ENCODE data around the gene AP2A1. TPM values are rescaled to one million over a fixed set of nuclear protein-coding genes. Genes with fewer than 3 reads are reported as not detected.

Gene AP2A1
- total and polyA plus RNA-seq, 2 of the 13 experiments (the other 11 are each of a cell fraction or from before 2014, with no cell fraction given) = 22.7 to 39.7 TPM

GRCh38 chr19:49850487-49851342 is 83.9 kb downstream of the AP2A1 start, which contains the start of gene PTOV1 (continued):
- 0 out of 2 replicates have a peak, but pooled peaks have one; percentile 31 for TF ChIP-seq ZNF607 (CRISPR knock-in tag; IDR thresholded peaks at IDR 0.05; ENCODE audit: borderline replicate concordance)
- TF ChIP-seq ZNF580 (CRISPR knock-in tag; IDR thresholded peaks at IDR 0.05; ENCODE audit: borderline replicate concordance, low read depth) = no peak
- TF ChIP-seq ZBTB42 (CRISPR knock-in tag; IDR thresholded peaks at IDR 0.05) = no peak
- TF ChIP-seq ZNF543 (CRISPR knock-in tag; IDR thresholded peaks at IDR 0.05) = peak; percentile 14; the same call in 1 of the 2 replicates
- peak; percentile 22; the same call in 1 of the 2 replicates for TF ChIP-seq ZNF788 (CRISPR knock-in tag; IDR thresholded peaks at IDR 0.05; ENCODE audit: borderline replicate concordance)
- peak; percentile 3; the same call in 1 of the 2 replicates for TF ChIP-seq SALL1 (CRISPR knock-in tag; IDR thresholded peaks at IDR 0.05)
- no peak for TF ChIP-seq CEBPB (IDR thresholded peaks at IDR 0.05; ENCODE audit: borderline replicate concordance, low read depth, low read length)
- no peak for TF ChIP-seq ZNF557 (CRISPR knock-in tag; IDR thresholded peaks at IDR 0.05)
- TF ChIP-seq PBX3 (CRISPR knock-in tag; IDR thresholded peaks at IDR 0.05; ENCODE audit: borderline replicate concordance) = no peak; the same call in 1 of the 2 replicates
- peak; percentile 10; the same call in 1 of the 2 replicates for TF ChIP-seq GABPA (IDR thresholded peaks at IDR 0.05; ENCODE audit: low read depth, low read length)
- peak; percentile 70; the same call in 1 of the 2 replicates for TF ChIP-seq GABPA (CRISPR knock-in tag; IDR thresholded peaks at IDR 0.05; ENCODE audit: low read depth)
- peak; percentile 62 for TF ChIP-seq TSC22D2 (CRISPR knock-in tag; IDR thresholded peaks at IDR 0.05; ENCODE audit: borderline replicate concordance)
- TF ChIP-seq PATZ1 (CRISPR knock-in tag; IDR thresholded peaks at IDR 0.05) = peak; percentile 71
- TF ChIP-seq ZNF34 (CRISPR knock-in tag; IDR thresholded peaks at IDR 0.05; ENCODE audit: borderline replicate concordance) = no peak
- TF ChIP-seq DNMT3B (CRISPR knock-in tag; conservative IDR thresholded peaks at IDR 0.05) = no peak
- peak; percentile 28 for TF ChIP-seq RBM39 (IDR thresholded peaks at IDR 0.05; ENCODE audit: low read depth, low read length, poor library complexity, severe bottlenecking)
- TF ChIP-seq NFRKB (IDR thresholded peaks at IDR 0.05) = no peak
- TF ChIP-seq IKZF5 (CRISPR knock-in tag; IDR thresholded peaks at IDR 0.05) = 0 out of 2 replicates have a peak, but pooled peaks have one; percentile 16
- peak; percentile 29; the same call in 1 of the 2 replicates for TF ChIP-seq NR0B2 (CRISPR knock-in tag; IDR thresholded peaks at IDR 0.05)
- TF ChIP-seq TBP (CRISPR knock-in tag; IDR thresholded peaks at IDR 0.05) = 0 out of 2 replicates have a peak, but pooled peaks have one; percentile 77
- no peak for TF ChIP-seq ZNF512 (CRISPR knock-in tag; IDR thresholded peaks at IDR 0.05)
- no peak for TF ChIP-seq ZNF496 (CRISPR knock-in tag; IDR thresholded peaks at IDR 0.05; ENCODE audit: insufficient replicate concordance)
